Stimulated activated CD4-positive, alpha-beta T cell treated with anti-CD3 and anti-CD28 coated beads, Interleukin-4, amount 100 ng/mL, for 1 hour (primary cell): ENCODE data around the gene ZSWIM4.

Source experiments
- DNase-seq: peaks from one replicate; pipeline ENCODE4 v3.0.0-alpha.2; 2020

Gene ZSWIM4

DNA sequence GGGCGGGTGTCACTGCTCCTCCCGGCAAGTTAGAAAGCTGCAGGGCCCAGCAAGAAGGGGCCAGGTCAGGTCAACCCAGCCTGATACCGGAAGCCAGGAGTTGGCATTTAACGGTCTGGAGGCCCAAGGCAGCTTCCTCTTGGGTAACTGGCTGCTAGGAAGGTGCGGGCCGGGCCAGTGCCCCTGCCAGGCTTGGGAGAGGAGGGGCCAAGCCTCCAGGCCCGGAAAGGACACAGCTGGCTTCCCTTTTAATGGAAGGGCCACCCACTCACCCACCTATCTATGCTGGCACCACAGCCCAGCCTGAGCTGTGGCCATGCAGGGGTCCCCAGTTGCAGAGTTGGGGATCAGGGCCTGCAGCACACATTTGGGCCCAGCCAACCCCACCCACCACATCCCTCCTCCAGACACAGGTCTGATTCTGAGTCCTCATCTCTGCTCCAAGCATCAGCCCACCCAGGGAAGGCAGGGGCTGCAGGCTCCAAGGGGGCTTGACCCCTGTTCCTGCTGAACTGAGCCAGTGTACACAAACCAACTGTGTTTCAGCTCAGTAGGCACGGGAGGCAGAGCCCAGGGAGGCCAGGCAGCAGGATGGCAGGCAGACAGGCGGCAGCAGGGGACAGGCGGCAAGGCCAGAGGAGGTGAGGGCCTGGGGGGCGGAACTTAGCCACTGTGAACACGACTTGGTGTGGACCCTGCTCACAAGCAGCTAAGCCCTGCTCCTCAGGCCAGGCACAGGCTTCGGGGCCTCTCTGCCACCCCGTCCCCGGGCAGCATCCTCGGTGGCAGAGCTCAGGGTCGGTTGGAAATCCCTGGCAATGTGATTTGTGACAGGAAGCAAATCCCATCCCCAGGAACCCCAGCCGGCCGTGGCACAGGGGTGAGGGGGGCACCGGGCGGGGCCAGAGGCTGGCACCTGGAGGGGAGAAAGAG lies 40.8 kb downstream of the ZSWIM4 start:
- no peak for DNase-seq

DNA sequence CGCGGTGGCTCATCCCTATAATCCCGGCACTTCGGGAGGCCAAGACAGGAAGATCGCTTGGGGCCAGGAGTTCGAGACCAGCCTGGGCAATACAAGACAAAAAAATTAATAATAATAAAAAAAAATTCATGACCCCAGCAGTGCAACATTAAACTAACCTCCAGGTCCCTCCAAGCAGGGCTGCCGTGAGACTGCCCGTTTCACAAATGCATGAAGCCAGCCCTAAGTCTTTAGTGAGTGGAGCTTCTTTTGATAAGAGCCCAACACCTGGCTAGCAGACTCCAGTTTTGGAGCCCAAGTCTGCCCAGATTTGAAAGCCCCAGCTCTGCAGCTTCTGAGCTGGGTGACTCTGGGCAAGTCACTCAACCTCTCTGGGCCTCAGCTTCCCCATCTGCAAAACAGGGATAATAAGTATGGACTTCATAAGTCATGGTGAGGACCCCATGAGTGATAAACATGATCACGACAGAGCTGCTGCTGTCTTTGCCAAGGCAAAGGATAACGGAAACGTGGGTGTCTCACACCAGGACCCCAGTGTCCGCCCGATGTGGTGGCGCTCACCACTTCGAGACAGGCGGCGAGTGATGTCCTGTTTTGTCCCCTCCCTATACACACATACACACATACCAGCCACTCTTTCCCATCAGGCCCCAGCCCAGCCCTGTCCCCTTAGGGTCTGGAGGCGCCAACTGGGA lies 43.3 kb downstream of the ZSWIM4 start:
- DNase-seq, result no peak

- peak; percentile 85 for DNase-seq
These were observed 44.1 kb downstream of the ZSWIM4 start for GRCh38 chr19:13839130-13839937.

DNA sequence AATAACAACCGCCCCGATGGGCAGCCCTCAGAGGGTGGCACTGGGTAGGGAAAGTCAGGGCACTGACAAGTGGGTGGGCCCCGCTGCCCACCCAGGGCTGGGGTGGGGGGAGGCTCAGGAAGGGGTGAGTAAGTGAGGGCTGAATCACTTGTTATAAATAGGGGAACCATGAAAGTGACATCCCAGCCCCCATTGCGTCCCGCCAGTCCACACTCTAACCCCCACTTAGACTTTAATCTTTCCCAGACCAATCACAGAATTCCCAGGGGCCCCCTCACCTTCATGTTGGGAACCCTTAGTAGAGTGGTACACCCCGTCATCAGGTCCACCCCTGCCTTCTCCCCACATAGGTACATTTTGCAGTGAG lies 44.7 kb downstream of the ZSWIM4 start:
- DNase-seq, result peak; percentile 57

- peak; percentile 47 for DNase-seq
These were observed 45.3 kb downstream of the ZSWIM4 start for GRCh38 chr19:13840305-13841085.

DNA sequence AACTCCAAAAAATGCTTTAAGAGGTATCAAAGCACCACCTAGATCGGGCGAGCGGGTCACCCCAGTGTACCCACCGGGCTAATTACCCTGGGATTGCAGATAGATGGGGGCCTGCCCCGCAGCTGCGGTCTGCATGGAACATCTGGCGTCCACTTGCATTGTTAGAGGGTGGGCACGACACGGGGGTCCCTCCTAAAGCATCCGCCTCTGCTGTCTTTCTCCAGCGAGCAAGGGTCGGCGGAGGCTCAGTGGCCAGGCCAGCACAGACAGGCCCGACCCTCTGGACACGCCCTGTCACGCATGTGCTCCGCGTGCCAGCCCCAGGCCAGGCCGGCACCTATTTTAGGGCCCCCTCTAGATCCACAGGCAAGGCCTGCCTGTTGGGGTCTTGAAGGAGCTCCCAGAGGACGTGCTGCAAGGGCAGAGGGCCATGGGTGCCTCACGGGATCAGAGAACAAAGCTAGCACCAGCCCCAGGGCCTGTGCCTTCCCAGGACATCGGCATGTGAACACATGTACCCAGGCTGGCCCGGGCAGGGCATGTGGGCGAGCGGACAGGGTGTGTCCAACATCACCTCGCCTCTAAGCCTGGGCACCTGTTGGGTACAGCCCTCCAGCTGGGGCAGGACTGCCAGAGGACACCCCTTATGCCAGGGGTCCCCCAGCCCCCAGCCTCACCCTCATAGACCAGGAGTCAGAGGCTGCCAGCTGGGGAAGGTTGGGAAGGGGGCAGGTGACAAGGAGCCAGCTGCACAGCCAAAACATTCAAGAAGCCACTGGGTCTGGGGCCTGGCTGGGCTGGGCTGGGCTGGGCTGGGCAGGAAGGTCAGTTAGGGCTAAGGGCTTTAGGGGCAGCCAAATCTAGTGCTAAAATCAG lies 46.1 kb downstream of the ZSWIM4 start:
- no peak for DNase-seq

DNA sequence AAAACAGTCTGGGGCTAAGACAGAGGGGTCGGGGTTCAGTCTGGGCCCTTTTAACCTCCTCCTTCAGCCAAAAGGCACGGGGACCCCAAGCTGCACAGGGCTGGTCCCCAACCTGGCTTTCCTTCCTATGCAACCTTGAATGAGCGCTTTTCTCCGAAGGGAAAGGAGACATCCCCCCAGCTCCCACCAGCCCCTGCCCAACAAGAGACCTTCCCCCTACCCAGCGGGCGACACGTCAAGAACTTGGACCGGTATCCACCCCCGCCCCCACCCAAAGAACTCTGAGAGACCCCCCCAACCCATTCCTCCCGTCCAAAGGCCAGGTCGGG lies 46.7 kb downstream of the ZSWIM4 start:
- DNase-seq, result no peak

GRCh38 chr19:13842291-13843103 lies 47.3 kb downstream of the ZSWIM4 start:
- peak; percentile 62 for DNase-seq

- no peak for DNase-seq
These were observed 48.1 kb downstream of the ZSWIM4 start for GRCh38 chr19:13843104-13843921.

DNA sequence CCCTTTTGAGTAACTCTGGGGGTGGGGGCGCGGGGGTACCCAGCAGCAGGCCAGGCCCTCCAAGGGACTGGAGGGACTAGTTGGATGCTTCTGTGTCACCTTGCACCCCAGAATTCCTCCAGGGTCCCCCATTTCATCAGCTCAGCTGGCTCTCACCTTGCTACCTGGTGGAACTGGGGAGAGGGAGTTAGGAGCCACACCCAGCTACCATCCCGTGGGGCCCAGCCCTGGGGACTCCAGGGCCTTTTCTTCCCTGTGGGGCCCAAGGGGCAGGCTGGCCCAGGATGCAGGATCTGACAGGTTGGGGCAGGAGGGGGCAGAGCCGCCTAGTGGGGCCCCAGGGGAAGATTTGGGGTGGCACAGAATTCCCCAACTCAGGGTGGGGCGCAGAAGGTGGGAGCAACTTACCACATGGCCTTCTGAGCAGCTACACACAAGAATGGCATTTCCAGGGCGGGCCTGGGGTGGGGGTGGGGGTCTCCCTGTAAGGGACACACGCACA lies 48.9 kb downstream of the ZSWIM4 start:
- DNase-seq, result no peak

- DNase-seq, result peak; percentile 81
These were observed 51.5 kb downstream of the ZSWIM4 start for GRCh38 chr19:13846557-13847406.

- peak; percentile 76 for DNase-seq
These were observed 52.4 kb downstream of the ZSWIM4 start for GRCh38 chr19:13847407-13848339.

DNA sequence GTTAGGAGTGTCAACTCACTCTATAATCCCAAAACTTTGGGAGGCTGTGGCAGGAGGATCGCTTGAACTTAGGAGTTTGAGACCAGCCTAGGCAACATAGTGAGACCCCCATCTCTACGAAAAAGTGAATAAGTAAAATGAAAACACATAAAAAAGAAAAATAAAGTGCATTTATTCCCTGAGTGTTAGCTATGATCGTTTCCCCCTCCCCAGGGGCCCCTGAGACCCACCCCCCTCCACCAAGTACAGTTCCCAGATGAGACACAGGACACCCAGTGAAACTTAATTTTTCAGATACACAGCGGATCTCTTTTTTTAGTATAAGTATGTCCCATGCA lies 53.1 kb downstream of the ZSWIM4 start:
- no peak for DNase-seq

DNA sequence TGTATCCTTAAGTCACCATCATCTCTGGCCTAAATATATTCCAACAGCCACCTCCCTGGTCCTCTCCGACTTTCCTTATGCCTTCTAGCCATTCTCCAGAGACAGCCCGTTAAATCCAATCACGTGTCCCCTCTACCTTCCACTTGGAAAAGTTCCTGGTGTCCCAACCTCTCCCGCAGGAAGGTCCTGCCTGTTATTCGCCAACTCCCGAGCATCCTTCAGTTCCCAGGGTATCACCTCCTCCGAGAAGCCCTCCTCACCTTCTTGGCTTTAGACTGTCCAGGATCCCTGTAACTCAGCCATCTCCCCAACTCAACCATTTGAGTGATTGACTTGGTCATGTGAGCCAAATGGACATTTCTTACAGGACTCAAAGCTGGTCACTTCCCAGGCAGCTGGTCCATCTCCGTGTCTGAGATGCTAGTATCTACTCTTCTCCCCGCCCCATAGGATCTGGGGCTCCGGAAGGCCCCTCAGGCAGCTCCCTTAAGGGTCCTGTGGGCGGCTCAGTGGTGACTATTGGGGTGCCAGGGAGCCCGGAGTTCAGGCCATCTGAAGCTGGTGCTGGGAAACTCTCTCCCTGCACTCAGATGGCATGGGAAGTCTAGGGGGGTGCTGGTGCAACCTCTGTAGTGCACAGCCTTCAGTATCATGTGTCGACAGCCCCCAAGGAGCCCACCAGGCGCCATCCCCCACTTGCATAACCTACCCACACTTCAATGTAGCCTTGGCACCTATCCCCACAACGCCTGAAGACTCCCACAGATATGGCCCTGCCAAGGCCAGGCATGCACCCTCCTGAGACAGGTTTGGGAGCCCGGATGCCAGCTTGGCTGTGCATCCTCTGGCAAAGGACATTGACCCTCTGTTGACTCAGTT lies 53.8 kb downstream of the ZSWIM4 start:
- no peak for DNase-seq

GRCh38 chr19:13849991-13850909 lies 55.0 kb downstream of the ZSWIM4 start:
- peak; percentile 67 for DNase-seq
